GM21526 (cell line): ENCODE data around the gene SMYD2.

Experiments used
- ATAC-seq: cut with Tn5 transposase; IDR thresholded peaks from one replicate; pipeline ENCODE4 v1.9.1; 2021; ENCODE audit warnings: moderate library complexity; ENCODE audit not compliant: unreplicated experiment, low FRiP score

SMYD2 gene

DNA sequence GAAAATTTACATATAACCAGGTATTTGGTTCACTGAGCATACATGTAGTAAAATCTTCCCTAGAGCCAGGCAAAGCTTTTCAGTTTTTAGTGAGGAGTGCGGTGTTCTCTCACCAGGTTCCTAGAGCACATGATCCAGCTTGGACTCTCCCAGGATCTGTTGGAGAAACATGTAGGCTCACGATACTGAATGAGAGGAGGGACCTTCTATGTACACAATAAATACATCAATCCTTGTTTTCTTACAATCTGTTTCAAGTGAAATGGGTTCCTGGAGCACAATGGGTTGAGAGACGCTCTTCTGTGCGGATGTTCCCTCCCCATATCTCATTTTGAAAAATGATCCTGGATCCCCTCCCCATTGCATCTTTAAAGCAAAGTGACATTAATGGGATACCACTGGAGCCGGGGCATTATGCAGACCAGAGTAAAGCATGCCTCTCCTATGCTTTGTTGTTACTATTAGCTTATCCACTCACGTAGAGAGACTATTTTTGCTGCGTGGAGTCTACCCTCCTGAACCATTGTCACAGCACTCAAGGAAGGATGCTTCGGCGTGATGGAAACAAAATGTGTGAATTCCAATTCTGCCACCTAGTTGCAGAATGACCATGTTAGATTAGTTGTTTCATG is 19.3 kb downstream of the SMYD2 start:
- no peak for ATAC-seq

DNA sequence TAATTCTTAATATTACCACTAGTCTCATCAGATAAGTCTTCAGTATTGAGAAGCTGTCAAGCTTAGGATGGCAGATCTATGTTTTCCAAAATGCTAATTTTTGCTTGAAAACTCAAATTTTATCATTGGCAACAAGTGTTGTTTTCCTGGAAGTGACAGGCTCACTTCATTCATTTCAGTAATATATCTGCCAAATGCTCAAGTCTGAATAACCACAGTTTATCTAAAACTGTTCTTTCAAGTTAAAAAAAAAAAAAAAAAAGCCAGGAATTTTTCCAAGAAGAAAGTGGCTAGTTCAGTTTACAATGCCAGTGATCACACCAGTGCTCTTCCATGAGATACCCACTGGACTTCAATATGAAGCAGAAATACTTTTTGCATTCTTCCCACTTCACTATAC is 20.6 kb downstream of the SMYD2 start:
- no peak for ATAC-seq

DNA sequence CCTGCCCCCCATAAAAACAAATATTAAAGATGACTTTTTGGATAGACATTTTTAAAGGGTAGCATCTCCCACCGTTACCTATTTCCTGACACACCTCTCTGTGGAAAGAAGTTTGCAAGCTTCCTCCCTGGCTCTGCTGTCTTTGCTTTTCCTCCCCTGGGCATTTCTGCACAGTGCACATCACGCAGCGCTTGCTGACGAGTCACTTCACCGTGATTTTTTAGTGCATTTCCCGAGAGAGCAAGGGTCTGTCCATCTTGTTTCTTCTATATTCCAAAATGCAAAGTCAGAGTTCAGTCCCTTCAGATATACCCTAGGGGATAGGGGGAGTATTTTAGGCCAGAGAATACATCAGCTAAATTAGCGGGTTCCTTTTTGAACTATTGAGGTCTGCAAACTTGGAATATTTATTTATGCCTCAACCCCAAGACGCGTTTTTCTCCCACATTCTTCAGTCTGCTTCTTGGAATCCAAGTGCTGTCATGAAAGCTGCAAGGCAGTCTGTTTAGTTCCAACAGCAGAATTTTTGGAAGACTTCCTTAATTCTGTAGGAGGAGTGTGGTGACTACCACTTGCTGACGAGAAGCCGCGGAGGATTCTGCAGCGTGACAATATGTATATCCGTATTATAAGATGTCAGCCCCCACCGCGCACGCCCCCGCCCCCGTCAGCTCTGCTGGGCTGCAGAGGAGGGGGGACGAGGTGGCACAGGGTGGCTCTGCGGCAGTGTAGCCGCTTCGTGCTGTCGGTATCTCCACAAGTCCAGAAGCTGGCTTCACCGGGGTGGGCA is 22.4 kb downstream of the SMYD2 start:
- ATAC-seq, result no peak

DNA sequence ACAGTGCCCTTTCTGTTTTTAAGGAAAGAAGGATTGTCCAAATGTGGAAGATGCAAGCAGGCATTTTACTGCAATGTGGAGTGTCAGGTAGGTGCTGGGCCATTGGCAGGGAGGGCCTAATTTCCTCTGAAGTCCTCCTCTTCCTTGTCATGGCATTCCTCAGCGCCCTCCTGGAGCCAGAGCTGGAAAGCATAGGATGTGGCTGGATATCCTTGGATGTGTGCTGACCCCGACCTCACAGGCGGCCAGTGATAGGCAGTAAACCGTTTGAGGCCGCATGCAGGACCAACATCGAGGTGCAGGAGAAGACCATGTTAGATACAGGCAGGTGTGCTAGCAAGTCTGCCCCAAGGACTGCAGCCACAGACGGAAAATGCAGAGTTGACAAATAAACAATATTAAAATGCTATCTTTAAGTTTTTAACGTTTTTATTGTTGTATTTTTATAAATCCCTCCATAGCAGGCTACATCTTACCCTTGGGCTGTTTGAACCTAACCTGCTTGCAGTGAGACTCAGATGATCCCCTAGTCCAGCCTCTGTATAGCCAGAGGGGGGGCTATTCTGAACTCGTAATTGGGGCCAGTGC is 24.3 kb downstream of the SMYD2 start:
- ATAC-seq, result no peak

DNA sequence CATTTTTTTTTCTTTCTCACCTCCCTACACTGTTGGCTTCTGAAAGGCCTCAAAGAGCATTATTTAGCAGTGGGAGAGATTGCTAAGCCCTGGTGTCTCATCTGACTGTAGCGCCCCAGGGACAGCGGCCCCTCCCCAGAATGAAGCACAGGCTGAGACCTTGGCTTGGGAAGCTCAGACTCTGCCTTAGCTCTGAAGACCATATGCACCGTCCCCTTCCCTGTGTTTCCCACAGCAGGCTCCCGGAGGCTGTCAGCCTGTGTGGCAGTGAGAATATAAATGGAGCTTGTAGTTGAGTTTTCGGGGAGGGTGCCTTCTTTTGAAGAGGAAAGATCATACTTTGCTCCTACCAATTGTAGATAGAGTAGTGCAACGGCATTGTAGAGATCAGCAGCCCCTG is 25.3 kb downstream of the SMYD2 start:
- ATAC-seq, result no peak

DNA sequence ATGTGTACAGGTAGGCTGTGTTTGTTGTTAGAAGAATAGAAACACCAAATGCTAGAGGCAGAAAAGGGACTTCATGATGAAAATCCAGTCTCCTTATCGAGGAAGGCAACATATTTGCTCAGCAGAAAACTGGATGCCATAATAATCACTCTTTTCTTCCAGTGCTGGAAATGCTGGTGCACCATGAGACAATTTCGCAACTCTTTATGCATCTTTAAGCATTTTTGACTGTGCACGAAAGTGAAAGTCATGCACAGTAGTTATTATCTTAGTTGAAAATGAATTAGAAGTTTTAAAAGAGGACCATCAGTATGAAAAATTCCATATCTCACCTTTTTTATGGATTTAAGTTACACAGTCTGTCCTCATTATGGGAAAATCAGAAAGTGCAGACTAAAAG is 29.1 kb downstream of the SMYD2 start:
- peak; percentile 68 for ATAC-seq

DNA sequence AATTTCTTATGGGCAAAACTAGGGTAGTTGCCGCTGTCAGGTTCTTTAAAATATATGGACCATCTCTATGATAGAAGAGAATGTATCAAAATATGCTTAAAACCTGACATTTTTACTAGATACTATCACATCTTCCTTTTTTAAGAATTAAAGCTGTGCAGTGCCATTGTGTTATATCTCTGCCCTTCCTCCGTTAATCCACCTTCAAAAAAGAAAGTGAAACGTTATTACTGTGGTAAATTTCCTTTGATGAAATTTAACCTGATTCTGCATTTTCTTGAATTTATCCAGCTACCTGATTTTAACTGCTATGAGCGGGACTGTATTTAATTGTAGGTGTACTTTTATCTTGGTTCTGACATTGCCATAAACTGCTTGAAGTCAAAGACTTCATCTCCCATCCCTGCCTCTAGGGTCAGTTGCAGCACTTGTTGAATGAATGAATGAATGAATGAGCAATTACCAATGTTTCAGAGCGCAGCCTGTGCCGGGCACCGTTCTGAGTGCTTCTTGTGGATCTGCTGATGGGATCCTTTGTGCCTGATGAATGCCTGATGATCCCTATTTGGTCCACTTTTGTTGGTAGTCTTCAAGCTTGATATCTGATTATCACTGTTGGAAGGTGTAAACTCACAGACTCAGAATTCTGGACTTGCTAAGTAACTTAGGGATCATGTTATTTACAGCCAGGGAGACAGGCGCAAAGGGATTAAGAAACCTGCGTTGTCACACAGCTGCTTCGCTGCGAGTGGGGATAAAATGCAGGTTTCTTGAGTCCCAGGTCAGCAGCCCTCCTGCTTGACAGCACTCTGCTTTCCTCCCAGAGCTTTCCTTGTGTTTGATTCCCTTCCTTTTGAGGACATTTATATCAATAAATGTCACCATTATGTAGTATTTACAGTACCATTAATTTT is 30.1 kb downstream of the SMYD2 start:
- ATAC-seq, result no peak

DNA sequence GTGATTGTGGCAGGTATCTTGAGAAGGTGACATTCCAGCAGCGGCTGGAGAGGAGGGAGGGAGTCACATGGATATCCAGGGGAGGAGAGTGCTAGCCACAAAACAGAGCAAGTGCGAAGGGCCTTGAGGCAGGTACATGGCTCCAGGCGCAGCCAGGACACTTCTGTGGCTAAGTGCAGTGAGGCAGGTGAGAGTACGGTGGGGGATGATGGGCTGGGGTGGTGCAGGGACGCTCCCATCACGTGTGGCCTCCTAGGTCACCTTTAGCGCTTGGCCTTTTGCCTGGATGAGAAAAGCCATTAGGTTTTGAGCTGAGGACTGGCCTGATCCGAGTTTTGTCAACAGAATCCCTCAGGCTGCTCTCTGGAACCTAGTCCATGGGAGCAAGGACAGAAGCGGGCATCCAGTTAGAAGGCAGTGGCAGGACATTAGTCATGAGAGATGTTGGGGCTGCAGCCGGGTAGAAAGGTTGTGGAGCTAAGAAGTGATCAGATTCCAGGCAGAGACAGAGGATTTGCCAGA is 31.6 kb downstream of the SMYD2 start:
- ATAC-seq, result no peak

DNA sequence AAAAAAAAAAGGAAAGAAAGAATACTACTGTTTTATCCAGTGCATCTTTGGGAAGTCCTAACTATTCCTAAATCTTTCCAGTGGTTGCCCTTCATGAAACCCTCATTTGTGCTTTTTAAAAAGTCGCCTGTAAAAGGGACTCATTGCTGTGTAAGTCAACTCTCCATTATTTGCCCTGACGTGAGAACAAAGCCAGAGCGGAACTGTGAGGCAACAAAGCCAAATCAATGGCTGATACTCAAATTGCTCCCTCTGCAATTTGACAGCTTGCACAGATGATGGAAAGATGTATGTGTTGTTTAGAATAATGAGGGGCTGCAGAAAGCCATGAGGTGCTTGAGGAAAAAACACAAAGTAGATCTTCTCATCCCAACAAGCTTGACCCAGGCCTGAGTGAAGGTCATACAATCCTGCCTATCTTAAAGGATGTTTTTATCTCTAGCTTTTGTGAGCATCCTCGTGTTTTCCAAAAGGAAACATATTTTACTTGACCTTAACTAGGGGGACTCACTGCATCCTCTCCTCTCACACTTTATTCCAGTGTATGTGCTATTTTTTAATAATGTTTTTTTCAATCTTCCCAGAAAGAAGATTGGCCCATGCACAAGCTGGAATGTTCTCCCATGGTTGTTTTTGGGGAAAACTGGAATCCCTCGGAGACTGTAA is 33.4 kb downstream of the SMYD2 start:
- ATAC-seq, result no peak

DNA sequence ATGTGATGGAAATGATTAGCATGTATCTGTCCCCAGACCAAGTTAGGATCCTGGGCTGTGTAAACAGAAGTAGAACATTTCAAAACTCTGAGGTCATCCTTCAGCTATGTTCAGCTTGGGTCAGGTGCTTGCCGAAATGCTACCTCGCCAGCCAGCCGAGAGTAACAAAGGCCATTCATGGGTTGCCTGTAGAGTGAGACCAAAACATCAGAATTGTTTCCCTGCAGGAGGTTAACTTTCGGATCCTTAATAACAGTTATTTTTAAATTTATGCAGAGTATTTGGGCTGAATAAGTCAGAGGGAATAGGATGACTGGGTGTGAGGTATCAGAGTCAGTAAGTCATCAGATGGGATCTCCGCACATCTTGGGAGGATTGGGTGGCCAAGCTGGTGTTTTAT is 35.6 kb downstream of the SMYD2 start:
- ATAC-seq, result no peak

DNA sequence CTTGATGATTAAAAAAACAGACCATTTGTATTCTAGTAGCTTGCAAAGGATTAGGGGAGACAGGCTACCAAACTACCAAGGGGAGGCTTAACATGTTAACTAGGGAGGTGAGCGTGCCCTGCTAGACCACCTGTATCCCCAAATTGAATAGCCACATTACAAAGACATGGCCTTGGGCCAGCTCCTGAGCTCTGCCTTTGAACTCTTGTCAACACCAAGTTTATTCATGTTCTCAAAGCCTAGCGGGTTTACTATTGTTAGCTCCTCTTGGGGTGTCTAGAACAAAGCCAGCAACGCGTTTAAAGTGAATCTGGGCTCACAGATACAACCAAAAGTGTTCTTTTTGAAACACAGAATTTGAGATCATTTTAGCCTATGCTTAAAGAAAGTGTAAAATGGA is 36.3 kb downstream of the SMYD2 start:
- no peak for ATAC-seq

DNA sequence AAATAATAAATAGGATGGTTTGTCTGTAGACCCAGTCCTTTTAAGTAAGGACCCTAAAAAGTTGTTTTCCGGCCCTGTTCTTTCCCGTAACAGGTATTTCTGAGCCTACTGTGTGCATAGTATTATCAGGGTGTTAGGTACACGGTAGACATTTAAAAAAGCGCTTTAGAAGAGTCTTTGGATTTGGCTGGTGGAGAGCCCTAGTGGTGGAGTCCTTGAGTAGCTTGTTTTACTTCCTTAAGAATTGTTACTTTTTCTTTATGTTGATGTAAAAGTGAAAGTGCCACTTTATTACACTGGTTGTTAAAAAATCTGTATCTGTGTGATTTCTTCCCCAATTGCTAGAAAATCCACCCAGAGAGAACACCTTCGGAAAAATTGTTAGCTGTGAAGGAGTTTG is 36.8 kb downstream of the SMYD2 start:
- ATAC-seq, result no peak

DNA sequence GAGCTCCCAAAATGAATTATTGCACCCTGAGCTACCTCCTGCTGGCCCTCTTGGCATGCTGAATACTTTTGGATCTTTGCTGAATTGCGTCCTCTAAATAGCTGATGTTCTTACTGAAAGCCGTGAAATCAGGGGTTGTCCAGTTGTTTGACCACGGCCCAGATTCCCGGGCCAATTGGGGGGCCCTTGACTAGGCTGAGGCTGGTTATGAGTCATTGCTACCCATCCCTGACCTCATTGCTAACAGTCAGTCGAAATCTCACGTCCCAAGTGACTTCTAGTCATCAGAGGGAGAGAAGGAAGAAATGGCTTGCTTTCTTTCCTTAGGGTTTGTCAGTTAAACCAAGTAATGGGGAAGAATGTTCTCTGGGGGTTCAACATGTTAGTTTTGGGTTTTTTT is 37.4 kb downstream of the SMYD2 start:
- ATAC-seq, result no peak

DNA sequence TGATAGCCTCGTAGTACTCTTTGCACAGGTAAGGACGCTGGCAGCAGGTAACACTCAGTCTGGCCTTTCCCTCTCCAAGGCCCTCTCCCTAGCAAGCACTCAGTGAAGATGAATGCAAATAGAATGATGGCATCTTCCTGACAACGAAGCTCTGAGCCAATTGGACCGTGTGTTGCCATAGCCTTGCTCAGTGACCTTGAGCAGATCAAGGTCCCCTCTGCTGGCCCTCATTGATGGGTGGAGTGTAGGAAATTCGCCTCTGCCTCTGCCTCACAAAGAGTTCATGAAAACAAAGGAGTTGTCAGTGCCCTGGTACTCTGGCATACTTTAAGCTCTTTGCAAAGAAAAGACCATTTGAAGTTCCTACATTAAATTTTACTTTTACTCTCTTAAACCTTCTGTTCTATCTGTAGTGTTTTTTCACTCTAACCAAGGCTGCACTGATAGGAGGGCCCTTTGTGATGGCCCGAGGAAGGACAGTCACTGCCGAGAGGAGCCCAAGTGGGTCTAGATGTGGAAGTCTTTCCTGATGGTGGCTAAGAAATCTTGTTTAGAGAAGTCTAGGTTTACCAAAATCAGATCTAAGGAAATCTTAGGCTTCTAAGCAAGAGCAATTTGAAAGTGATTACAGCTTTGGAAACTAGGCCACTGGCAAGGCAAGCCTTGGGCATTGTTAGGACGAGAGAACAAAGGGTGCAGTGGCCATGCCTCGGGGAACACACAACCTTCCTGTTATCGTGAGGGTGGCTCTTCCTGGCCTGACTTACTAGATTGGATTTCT is 38.2 kb downstream of the SMYD2 start:
- no peak for ATAC-seq

DNA sequence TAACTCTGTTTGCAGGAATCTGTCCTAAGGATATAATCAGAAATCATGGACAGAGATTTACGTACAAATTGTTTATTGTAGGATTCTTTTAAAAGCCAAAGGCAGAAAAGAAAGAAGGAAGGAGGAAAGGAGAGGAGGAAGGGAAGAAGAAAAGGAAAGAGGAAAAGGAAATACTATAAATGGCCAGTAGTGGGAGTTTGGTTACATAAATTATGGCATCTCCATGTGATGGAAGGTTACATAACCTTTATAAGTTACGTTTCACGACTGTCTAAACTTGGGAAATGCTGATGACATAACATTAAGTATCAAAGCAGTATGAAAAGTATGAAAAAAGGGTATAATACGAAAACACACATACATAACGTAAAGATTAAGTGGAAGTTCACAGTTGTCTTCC is 39.0 kb downstream of the SMYD2 start:
- no peak for ATAC-seq

DNA sequence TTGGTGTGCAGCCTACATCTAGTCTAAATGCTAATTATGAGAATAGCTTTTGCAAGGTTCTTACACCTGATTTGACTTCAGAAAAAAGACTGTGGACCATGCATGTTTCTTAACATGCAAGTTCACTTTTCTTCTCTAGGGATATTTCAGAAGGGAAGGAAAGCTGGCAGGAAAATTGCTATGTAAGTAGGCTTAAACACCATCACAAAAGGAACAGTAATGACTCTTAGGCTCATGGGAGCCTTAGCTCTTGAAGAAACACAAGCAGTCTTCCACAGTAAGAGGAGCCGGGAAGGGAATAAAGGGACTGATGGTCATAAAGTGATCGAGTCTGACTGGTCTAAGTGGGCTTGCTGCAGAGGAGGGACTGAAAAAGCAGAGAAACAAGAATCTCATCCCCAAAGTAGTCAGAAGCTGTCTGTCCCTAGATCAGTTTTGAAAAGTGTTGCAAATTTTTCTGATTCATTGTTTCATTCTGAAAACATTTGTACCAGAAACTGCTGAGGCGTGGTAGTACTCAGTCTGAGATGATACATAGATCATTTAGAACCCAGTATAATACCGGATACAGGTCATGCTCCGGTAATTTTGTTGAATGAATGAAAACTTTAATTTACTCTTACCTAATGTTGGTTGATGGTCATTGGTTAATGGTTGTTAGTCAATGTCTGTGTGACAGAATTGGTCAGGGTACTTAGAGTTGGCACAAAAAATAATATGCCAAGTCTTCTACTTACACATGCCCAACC is 40.9 kb downstream of the SMYD2 start:
- ATAC-seq, result peak; percentile 83

DNA sequence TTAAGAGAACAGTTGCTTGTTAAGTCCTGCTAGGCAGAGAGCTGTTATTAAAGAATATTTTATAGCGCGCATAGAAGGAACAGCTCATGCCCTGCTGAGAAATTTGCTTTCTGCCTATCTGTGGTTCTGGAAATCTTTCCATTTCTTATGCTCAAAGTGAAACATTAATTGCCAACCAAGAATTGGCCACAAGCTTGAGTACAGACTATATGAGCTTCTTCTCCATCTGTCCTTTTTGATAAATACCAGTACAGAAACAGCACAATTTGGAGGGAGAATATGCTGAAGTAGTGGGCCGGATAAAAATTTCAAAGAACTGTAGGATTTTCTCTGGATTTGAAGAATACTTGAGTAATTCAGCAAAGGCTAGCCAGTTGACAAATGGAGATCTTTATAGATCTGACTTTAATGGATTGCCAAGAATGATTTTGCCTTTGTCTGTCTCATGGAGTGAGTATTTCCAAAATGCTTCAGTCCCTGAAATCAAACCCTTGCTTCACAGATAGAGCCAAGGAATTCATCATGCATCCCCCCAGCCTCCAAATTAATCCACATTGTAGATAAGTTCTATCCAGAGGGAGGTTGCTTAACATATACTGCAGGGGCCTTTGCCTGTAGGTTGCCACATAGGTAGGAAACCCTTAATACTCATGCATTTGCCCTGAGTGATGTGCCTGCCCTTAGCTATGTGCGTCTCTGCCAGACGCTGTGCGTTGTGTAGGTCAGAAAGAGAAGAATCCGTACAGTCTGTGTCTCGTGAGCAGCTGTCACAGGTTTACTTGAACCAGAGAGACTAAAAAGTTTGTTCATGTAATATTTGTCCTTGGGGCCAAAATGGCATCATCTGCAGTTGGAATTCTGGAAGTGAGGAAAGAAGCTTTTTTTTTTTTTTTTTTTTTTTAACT is 44.2 kb downstream of the SMYD2 start:
- no peak for ATAC-seq

DNA sequence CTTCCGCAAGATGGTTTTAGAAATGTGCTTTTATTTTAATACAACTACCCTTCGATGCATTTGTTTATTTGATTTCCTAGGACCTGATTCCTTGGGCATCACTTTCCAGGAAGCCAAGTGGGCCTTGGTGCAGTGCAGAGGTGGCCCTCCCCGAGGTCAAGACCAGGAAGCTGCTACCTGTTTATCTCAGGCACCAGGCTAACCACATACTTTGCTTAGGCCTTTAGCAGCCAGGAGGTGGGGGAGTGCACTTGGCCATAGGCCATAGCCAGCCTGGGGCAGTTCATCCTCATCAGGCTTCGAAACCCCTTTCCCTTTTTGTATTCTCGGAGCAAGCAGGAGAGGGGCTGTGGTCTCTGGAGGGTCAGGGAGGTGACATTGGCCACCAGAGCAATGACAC is 45.4 kb downstream of the SMYD2 start:
- no peak for ATAC-seq
